Suprapubic skin (tissue), 4 donors: ENCODE data around the gene KRTAP29-1. TPM values are rescaled to one million over a fixed set of nuclear protein-coding genes. Genes with fewer than 3 reads are reported as not detected.

Experiments
- DNase-seq, 2 donors: peaks; one replicate each; pipeline ENCODE4 v3.0.0-alpha.2; 2019; ENCODE audit warnings: low spot score in 2 of 2
- H3K27ac ChIP-seq: fragments of 200-600 bp; sonication (generic); one replicate; pipeline ENCODE4 v1.5.1; 2019
- H3K27me3 ChIP-seq: fragments of 200-600 bp; sonication (generic); one replicate; pipeline ENCODE4 v1.5.1; 2019
- H3K36me3 ChIP-seq: fragments of 200-600 bp; sonication (generic); one replicate; pipeline ENCODE4 v1.5.1; 2019
- H3K4me1 ChIP-seq: fragments of 200-600 bp; sonication (generic); one replicate; pipeline ENCODE4 v1.5.1; 2019
- H3K4me3 ChIP-seq: fragments of 200-600 bp; sonication (generic); one replicate; pipeline ENCODE4 v1.5.1; 2019; ENCODE audit warnings: mild to moderate bottlenecking
- H3K9me3 ChIP-seq: fragments of 200-600 bp; sonication (generic); one replicate; pipeline ENCODE4 v1.5.1; 2019
- CTCF ChIP-seq, 2 donors: fragments of 200-600 bp in 1 of 2; fragments of 450-650 bp in 1 of 2; sonication (generic) in 1 of 2; IDR thresholded peaks; one replicate each; pipeline ENCODE4 v1.5.1; 2016 to 2019; ENCODE audit warnings: antibody characterized with exemption in 2 of 2, mild to moderate bottlenecking in 1 of 2, moderate library complexity in 1 of 2
- EP300 ChIP-seq: sonication (generic); formaldehyde crosslinking; IDR thresholded peaks from one replicate; pipeline ENCODE4 v1.6.1; 2017; ENCODE audit warnings: antibody characterized with exemption
- POLR2A ChIP-seq, 2 donors: fragments of 450-650 bp; IDR thresholded peaks; one replicate each; pipeline ENCODE4 v1.6.1; 2017; ENCODE audit warnings: antibody characterized with exemption in 2 of 2, mild to moderate bottlenecking in 2 of 2, moderate library complexity in 2 of 2
- POLR2AphosphoS5 ChIP-seq, 3 donors: sonication (generic); formaldehyde crosslinking; IDR thresholded peaks; one replicate each; pipeline ENCODE4 v1.6.1; 2017; ENCODE audit warnings: antibody characterized with exemption in 3 of 3
- WGBS: methylation state at CpG from one replicate; pipeline ENCODE4 v1.1.5; 2018; 5-methylcytosine and 5-hydroxymethylcytosine counted together
- total RNA-seq, 4 donors: library from RNA; depleted of rRNA; stranded (reverse); fragments of >200 nt; gene quantifications; one replicate each; pipeline ENCODE4 v1.1.0, GENCODE V29; 2016

KRTAP29-1 gene
- total RNA-seq, 4 donors from 2014 or later, result 0.85 to 3.4 (median 2.2) TPM; not detected in 1

- Histone ChIP-seq H3K9me3 (no peaks in the 10 kb centered on the region), H3K4me1 (peaks cover 15% of the 10 kb centered on the region), H3K36me3 (no peaks in the 10 kb centered on the region), H3K4me3 (no peak overlapping the region), H3K27me3 (peaks cover 4% of the 10 kb centered on the region), H3K27ac (peak overlapping the region; percentile 14)
- TF ChIP-seq POLR2A (IDR thresholded peaks at IDR 0.05) (no peak), EP300 (no peak), POLR2AphosphoS5 (IDR thresholded peaks at IDR 0.05) (no peak), CTCF (IDR thresholded peaks at IDR 0.05) (no peak)
- 16% methylated on average over 10 of the region's 10 CpGs for WGBS
- peak; percentile 67 to 79 for DNase-seq
Measured at GRCh38 chr17:41308251-41308917, 5.7 kb upstream of the KRTAP29-1 start.

GRCh38 chr17:41307647-41308046 is 5.0 kb upstream of the KRTAP29-1 start:
- no peak overlapping the region for H3K27ac ChIP-seq

GRCh38 chr17:41304091-41304490 is 1.4 kb upstream of the KRTAP29-1 start:
- Histone ChIP-seq H3K4me3 (no peak overlapping the region), H3K36me3 (no peaks in the 10 kb centered on the region), H3K27ac (no peak overlapping the region), H3K27me3 (peaks cover 12% of the 10 kb centered on the region), H3K4me1 (peaks cover 23% of the 10 kb centered on the region), H3K9me3 (no peaks in the 10 kb centered on the region)
- WGBS, result 83% methylated on average over 12 of the region's 12 CpGs
- no peak for DNase-seq
- TF ChIP-seq EP300, result no peak
- TF ChIP-seq POLR2A (IDR thresholded peaks at IDR 0.05), result no peak

More at GRCh38 chr17:41307647-41308046, 5.0 kb upstream of the KRTAP29-1 start:
- TF ChIP-seq EP300 (no peak), POLR2A (IDR thresholded peaks at IDR 0.05) (no peak), CTCF (IDR thresholded peaks at IDR 0.05) (no peak), POLR2AphosphoS5 (IDR thresholded peaks at IDR 0.05) (no peak)
- Histone ChIP-seq H3K9me3 (no peaks in the 10 kb centered on the region), H3K4me3 (no peak overlapping the region), H3K27me3 (peaks cover 4% of the 10 kb centered on the region), H3K4me1 (peaks cover 20% of the 10 kb centered on the region), H3K36me3 (no peaks in the 10 kb centered on the region)
- DNase-seq, result peak in 1 of 2 donors; percentile 50
- WGBS, result 73% methylated on average over 9 of the region's 9 CpGs

GRCh38 chr17:41302981-41303380 is 330 bp upstream of the KRTAP29-1 start:
- WGBS, result 60% methylated on average over 4 of the region's 4 CpGs
- no peaks in the 10 kb centered on the region for H3K36me3 ChIP-seq

GRCh38 chr17:41301204-41301790 is 1.4 kb downstream of the KRTAP29-1 start:
- 45% methylated on average over 5 of the region's 5 CpGs for WGBS
- no peak overlapping the region for H3K27ac ChIP-seq
- no peak for DNase-seq
- peaks cover 11% of the 10 kb centered on the region for H3K27me3 ChIP-seq
- no peak for TF ChIP-seq EP300
- no peak for TF ChIP-seq CTCF (IDR thresholded peaks at IDR 0.05)
- no peak for TF ChIP-seq POLR2AphosphoS5 (IDR thresholded peaks at IDR 0.05)
- TF ChIP-seq POLR2A (IDR thresholded peaks at IDR 0.05), result no peak
- H3K9me3 ChIP-seq, result no peaks in the 10 kb centered on the region
- H3K4me3 ChIP-seq, result no peak overlapping the region
- peaks cover 8% of the 10 kb centered on the region for H3K4me1 ChIP-seq
- no peaks in the 10 kb centered on the region for H3K36me3 ChIP-seq

More at GRCh38 chr17:41302981-41303380, 330 bp upstream of the KRTAP29-1 start:
- Histone ChIP-seq H3K27me3 (peaks cover 11% of the 10 kb centered on the region), H3K4me3 (no peak overlapping the region), H3K9me3 (no peaks in the 10 kb centered on the region), H3K4me1 (peaks cover 13% of the 10 kb centered on the region), H3K27ac (no peak overlapping the region)
- DNase-seq, result no peak
- TF ChIP-seq POLR2AphosphoS5 (IDR thresholded peaks at IDR 0.05) (no peak), CTCF (IDR thresholded peaks at IDR 0.05) (no peak), EP300 (no peak)
